ENCODE measurements around the gene SH3RF3.

The SH3RF3 gene

DNA sequence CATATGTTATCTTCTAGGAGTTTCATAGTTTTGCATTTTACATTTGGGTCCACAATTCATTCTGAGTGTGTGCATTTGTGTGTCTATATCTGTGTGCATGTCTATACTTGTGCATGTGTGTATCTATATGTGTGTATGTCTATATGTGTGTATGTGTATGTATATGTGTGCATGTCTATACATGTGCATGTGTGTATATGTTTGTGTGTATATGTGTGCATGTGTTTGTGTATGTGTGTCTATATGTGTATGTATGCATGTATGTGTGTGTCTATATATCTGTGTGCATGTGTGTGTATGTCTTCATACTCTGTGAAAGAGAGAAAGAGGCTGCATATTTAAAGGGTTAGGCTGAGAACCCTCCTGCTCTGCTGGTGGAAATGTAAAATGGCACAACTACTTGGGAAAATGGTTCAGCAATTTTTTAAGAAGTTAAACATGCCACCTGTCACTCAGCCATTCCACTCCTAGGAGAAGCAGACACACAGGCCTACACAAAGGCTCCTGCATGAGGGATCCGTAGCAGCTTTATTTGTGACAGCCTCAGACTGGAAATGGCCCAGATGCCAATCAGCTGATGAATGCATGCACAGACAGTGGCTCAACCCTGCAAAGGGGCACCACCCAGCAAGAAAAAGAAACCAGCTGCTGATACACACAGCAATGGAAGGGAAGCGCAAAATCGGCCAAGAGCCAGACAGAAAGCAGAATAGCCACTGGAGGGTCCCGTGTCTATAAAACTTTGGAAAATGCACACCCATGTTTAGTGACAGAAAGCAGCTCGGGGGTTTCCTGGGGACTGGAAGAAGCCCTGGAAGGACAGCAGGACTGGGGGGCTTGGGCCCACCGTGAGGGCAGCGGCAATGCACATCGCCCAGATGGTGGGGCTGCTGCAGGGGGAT lies 337.9 kb downstream of the SH3RF3 start:
- H4K91ac ChIP-seq (ENCODE audit: low read depth, low read length): peak overlapping the region; percentile 91
- H2AK5ac ChIP-seq (ENCODE audit: low read length): no peak overlapping the region
- H2AFZ ChIP-seq (ENCODE audit: insufficient read depth, low read length, poor library complexity): no peak overlapping the region
- no peak overlapping the region for H3K18ac ChIP-seq (ENCODE audit: low read length)
- peak overlapping the region; percentile 75 for H3K27ac ChIP-seq (ENCODE audit: low read depth, low read length)
- H3K27me3 ChIP-seq (ENCODE audit: insufficient read depth, low read length): no peaks in the 10 kb centered on the region
- H3K79me1 ChIP-seq (ENCODE audit: low read length): peaks cover 31% of the 10 kb centered on the region
- H3K9me3 ChIP-seq (ENCODE audit: insufficient read depth, low read depth, low read length): no peaks in the 10 kb centered on the region
- no peak overlapping the region for H4K12ac ChIP-seq (ENCODE audit: low read depth, low read length)
- H2BK12ac ChIP-seq (ENCODE audit: low read length): peak overlapping the region; percentile 61
- H3K4me3 ChIP-seq (ENCODE audit: low read depth, low read length): no peak overlapping the region
- no peaks in the 10 kb centered on the region for H3K36me3 ChIP-seq (ENCODE audit: control insufficient read depth in 1 of 2, insufficient read depth in 2 of 2, low read length in 2 of 2)
- H3K14ac ChIP-seq (ENCODE audit: low read length): no peak overlapping the region
- peak overlapping the region; percentile 87 for H2BK120ac ChIP-seq (ENCODE audit: insufficient read depth, low read length, poor library complexity)
- no CpG with 5 or more reads among the region's 8 CpGs for WGBS (ENCODE audit: extremely low coverage, insufficient coverage, insufficient read length)
- DNase-seq: peak; percentile 94 to 97
- H3K4me2 ChIP-seq (ENCODE audit: low read length): peak overlapping the region; percentile 21
- no peak overlapping the region for H4K8ac ChIP-seq (ENCODE audit: low read depth, low read length)
- peak overlapping the region; percentile 34 for H3K4ac ChIP-seq (ENCODE audit: low read depth, low read length)
- no peak overlapping the region for H3K23ac ChIP-seq (ENCODE audit: low read length)
- peaks cover 32 to 33% of the 10 kb centered on the region in 2 experiments for H3K4me1 ChIP-seq (ENCODE audit: control insufficient read depth in 1 of 2, insufficient read depth in 2 of 2, low read length in 2 of 2)
- H3K79me2 ChIP-seq (ENCODE audit: control insufficient read depth, insufficient read depth, low read length, poor library complexity): peaks cover 7% of the 10 kb centered on the region
- no peak overlapping the region for H3K9ac ChIP-seq (ENCODE audit: low read length)
- H2BK5ac ChIP-seq (ENCODE audit: low read depth, low read length, poor library complexity): peak overlapping the region; percentile 85

DNA sequence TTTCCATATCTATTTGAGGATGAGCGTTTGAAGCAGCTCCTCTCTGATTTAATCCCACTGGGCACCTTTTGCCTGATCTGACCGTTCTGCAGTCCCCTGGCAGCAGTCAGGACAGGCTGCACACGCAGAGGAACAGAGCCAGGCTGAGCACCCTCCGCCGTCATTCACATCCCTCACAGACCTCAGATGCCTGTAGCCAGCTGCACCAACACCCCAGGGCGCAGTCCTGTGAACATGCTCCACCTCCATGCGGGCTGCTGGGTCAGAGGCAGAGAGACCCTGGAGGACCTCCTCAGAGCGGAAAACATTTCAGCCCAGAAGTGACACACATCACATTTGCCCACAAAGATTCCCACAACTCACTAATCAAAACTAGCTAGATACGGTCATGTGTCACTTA lies 338.7 kb downstream of the SH3RF3 start:
- no peak overlapping the region for H3K4me3 ChIP-seq (ENCODE audit: low read depth, low read length)
- H4K91ac ChIP-seq (ENCODE audit: low read depth, low read length): peak overlapping the region; percentile 99
- H2AK5ac ChIP-seq (ENCODE audit: low read length): peak overlapping the region; percentile 89
- peak overlapping the region; percentile 88 for H2BK5ac ChIP-seq (ENCODE audit: low read depth, low read length, poor library complexity)
- no peak overlapping the region for H3K23ac ChIP-seq (ENCODE audit: low read length)
- peak overlapping the region; percentile 87 for H2BK120ac ChIP-seq (ENCODE audit: insufficient read depth, low read length, poor library complexity)
- H3K4ac ChIP-seq (ENCODE audit: low read depth, low read length): peak overlapping the region; percentile 86
- H3K9me3 ChIP-seq (ENCODE audit: insufficient read depth, low read depth, low read length): no peaks in the 10 kb centered on the region
- peak overlapping the region; percentile 75 for H3K27ac ChIP-seq (ENCODE audit: low read depth, low read length)
- H3K79me1 ChIP-seq (ENCODE audit: low read length): peaks cover 35% of the 10 kb centered on the region
- H3K4me2 ChIP-seq (ENCODE audit: low read length): no peak overlapping the region
- peak overlapping the region; percentile 64 for H4K8ac ChIP-seq (ENCODE audit: low read depth, low read length)
- H3K14ac ChIP-seq (ENCODE audit: low read length): peak overlapping the region; percentile 97
- DNase-seq: peak; percentile 96 to 98
- H2BK12ac ChIP-seq (ENCODE audit: low read length): peak overlapping the region; percentile 99
- H3K79me2 ChIP-seq (ENCODE audit: control insufficient read depth, insufficient read depth, low read length, poor library complexity): peaks cover 9% of the 10 kb centered on the region
- peak overlapping the region; percentile 89 for H3K18ac ChIP-seq (ENCODE audit: low read length)
- no peaks in the 10 kb centered on the region for H3K27me3 ChIP-seq (ENCODE audit: insufficient read depth, low read length)
- no peaks in the 10 kb centered on the region for H3K36me3 ChIP-seq (ENCODE audit: control insufficient read depth in 1 of 2, insufficient read depth in 2 of 2, low read length in 2 of 2)
- H3K9ac ChIP-seq (ENCODE audit: low read length): no peak overlapping the region
- H3K4me1 ChIP-seq (ENCODE audit: control insufficient read depth in 1 of 2, insufficient read depth in 2 of 2, low read length in 2 of 2): peaks cover 36 to 37% of the 10 kb centered on the region in 2 experiments
- no CpG with 5 or more reads among the region's 9 CpGs for WGBS (ENCODE audit: extremely low coverage, insufficient coverage, insufficient read length)
- H2AFZ ChIP-seq (ENCODE audit: insufficient read depth, low read length, poor library complexity): no peak overlapping the region
- no peak overlapping the region for H4K12ac ChIP-seq (ENCODE audit: low read depth, low read length)

DNA sequence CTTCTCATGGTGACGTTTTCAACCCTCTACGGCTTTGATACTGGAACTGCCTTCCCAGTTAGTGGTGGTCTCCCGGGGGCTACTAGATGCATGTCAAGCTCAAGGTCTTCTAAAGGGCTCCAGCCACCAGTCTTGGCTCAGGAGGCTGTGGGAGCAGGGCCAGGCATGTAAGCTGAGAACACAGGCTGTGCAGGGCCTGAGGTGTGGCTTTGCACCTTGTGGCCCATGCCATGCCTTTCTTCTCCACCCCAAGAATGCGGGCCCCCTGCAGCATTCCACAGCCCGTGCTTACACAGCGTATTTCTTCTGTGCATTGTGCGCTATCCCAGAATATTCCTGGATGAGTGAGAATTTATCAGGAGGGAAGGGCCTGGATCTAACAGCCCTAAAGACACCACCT lies 339.9 kb downstream of the SH3RF3 start:
- no peak overlapping the region for H3K27ac ChIP-seq (ENCODE audit: low read depth, low read length)
- H3K79me1 ChIP-seq (ENCODE audit: low read length): peaks cover 44% of the 10 kb centered on the region
- H3K9ac ChIP-seq (ENCODE audit: low read length): no peak overlapping the region
- peaks cover 44% of the 10 kb centered on the region in 2 experiments for H3K4me1 ChIP-seq (ENCODE audit: control insufficient read depth in 1 of 2, insufficient read depth in 2 of 2, low read length in 2 of 2)
- H3K18ac ChIP-seq (ENCODE audit: low read length): peak overlapping the region; percentile 42
- H2BK120ac ChIP-seq (ENCODE audit: insufficient read depth, low read length, poor library complexity): peak overlapping the region; percentile 88
- H4K91ac ChIP-seq (ENCODE audit: low read depth, low read length): peak overlapping the region; percentile 91
- WGBS (ENCODE audit: extremely low coverage, insufficient coverage, insufficient read length): no CpG with 5 or more reads among the region's 7 CpGs
- no peaks in the 10 kb centered on the region for H3K27me3 ChIP-seq (ENCODE audit: insufficient read depth, low read length)
- H3K14ac ChIP-seq (ENCODE audit: low read length): peak overlapping the region; percentile 63
- no peak overlapping the region for H3K4me3 ChIP-seq (ENCODE audit: low read depth, low read length)
- H4K12ac ChIP-seq (ENCODE audit: low read depth, low read length): no peak overlapping the region
- no peak overlapping the region for H3K4me2 ChIP-seq (ENCODE audit: low read length)
- H2BK12ac ChIP-seq (ENCODE audit: low read length): peak overlapping the region; percentile 88
- no peak overlapping the region for H3K4ac ChIP-seq (ENCODE audit: low read depth, low read length)
- peak overlapping the region; percentile 65 for H2AK5ac ChIP-seq (ENCODE audit: low read length)
- no peak overlapping the region for H3K23ac ChIP-seq (ENCODE audit: low read length)
- no peak overlapping the region for H2AFZ ChIP-seq (ENCODE audit: insufficient read depth, low read length, poor library complexity)
- no peak for DNase-seq
- peak overlapping the region; percentile 0 for H4K8ac ChIP-seq (ENCODE audit: low read depth, low read length)
- H3K36me3 ChIP-seq (ENCODE audit: control insufficient read depth in 1 of 2, insufficient read depth in 2 of 2, low read length in 2 of 2): no peaks in the 10 kb centered on the region
- peak overlapping the region; percentile 1 for H2BK5ac ChIP-seq (ENCODE audit: low read depth, low read length, poor library complexity)
- H3K79me2 ChIP-seq (ENCODE audit: control insufficient read depth, insufficient read depth, low read length, poor library complexity): peaks cover 12% of the 10 kb centered on the region
- no peaks in the 10 kb centered on the region for H3K9me3 ChIP-seq (ENCODE audit: insufficient read depth, low read depth, low read length)

DNA sequence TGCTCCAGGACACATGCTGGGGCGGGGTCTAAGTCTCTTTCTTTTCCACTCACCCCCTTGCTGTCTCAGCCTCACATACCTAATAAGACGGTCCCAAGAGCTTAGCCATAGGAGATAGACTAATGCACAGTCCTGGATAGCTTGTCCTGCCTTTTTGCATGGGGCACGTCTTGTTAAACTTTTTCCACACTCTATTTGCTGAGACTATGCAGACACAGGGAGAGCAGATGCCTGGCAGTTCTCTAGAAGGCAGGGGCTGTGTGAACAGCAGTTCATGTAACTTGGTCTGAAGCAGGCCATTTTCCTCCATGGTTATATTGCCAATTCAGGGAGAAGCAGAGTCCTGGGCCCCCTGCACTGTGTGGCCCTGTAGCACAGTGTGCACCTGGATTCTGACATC lies 342.7 kb downstream of the SH3RF3 start:
- H3K79me1 ChIP-seq (ENCODE audit: low read length): peaks cover 50% of the 10 kb centered on the region
- DNase-seq: no peak
- H3K14ac ChIP-seq (ENCODE audit: low read length): peak overlapping the region; percentile 72
- no peak overlapping the region for H2AFZ ChIP-seq (ENCODE audit: insufficient read depth, low read length, poor library complexity)
- no peak overlapping the region for H3K23ac ChIP-seq (ENCODE audit: low read length)
- peaks cover 44 to 46% of the 10 kb centered on the region in 2 experiments for H3K4me1 ChIP-seq (ENCODE audit: control insufficient read depth in 1 of 2, insufficient read depth in 2 of 2, low read length in 2 of 2)
- peak overlapping the region; percentile 51 for H2BK5ac ChIP-seq (ENCODE audit: low read depth, low read length, poor library complexity)
- no peak overlapping the region for H3K4me3 ChIP-seq (ENCODE audit: low read depth, low read length)
- no peaks in the 10 kb centered on the region for H3K36me3 ChIP-seq (ENCODE audit: control insufficient read depth in 1 of 2, insufficient read depth in 2 of 2, low read length in 2 of 2)
- H3K79me2 ChIP-seq (ENCODE audit: control insufficient read depth, insufficient read depth, low read length, poor library complexity): peaks cover 12% of the 10 kb centered on the region
- H2BK12ac ChIP-seq (ENCODE audit: low read length): peak overlapping the region; percentile 47
- no peaks in the 10 kb centered on the region for H3K27me3 ChIP-seq (ENCODE audit: insufficient read depth, low read length)
- H3K4ac ChIP-seq (ENCODE audit: low read depth, low read length): no peak overlapping the region
- H3K18ac ChIP-seq (ENCODE audit: low read length): peak overlapping the region; percentile 41
- H4K91ac ChIP-seq (ENCODE audit: low read depth, low read length): peak overlapping the region; percentile 71
- no peaks in the 10 kb centered on the region for H3K9me3 ChIP-seq (ENCODE audit: insufficient read depth, low read depth, low read length)
- no peak overlapping the region for H3K9ac ChIP-seq (ENCODE audit: low read length)
- no CpG with 5 or more reads among the region's 3 CpGs for WGBS (ENCODE audit: extremely low coverage, insufficient coverage, insufficient read length)
- peak overlapping the region; percentile 22 for H2AK5ac ChIP-seq (ENCODE audit: low read length)
- no peak overlapping the region for H4K12ac ChIP-seq (ENCODE audit: low read depth, low read length)
- H3K27ac ChIP-seq (ENCODE audit: low read depth, low read length): peak overlapping the region; percentile 92
- no peak overlapping the region for H3K4me2 ChIP-seq (ENCODE audit: low read length)
- H2BK120ac ChIP-seq (ENCODE audit: insufficient read depth, low read length, poor library complexity): peak overlapping the region; percentile 77
- H4K8ac ChIP-seq (ENCODE audit: low read depth, low read length): peak overlapping the region; percentile 22

All from trophoblast cell (in vitro differentiated cells and primary cell).